Memory B cell (primary cell): ENCODE data around the gene ANKRD55.
"Not testable (repeated sequence)": the region's sequence is repeated elsewhere in the genome, so short reads cannot be mapped to it uniquely, and the experiment has no call there.

Source experiments
- ATAC-seq: fragments of 150-1000 bp; cut with Tn5 transposase; 2 replicates; pipeline ENCODE4 v1.10.0; 2021; ENCODE audit warnings: low read depth, mild to moderate bottlenecking, moderate library complexity
- DNase-seq, 2 donors: peaks; one replicate each; pipeline ENCODE4 v3.0.0; 2022; ENCODE audit warnings: low spot score in 2 of 2
- H3K27ac Mint-ChIP-seq: one replicate; pipeline ENCODE4 v1.8.0; 2022; ENCODE audit warnings: mild to moderate bottlenecking, moderate library complexity, mixed read lengths
- H3K27me3 Mint-ChIP-seq: one replicate; pipeline ENCODE4 v1.8.0; 2022; ENCODE audit warnings: mixed read lengths
- H3K36me3 Mint-ChIP-seq: one replicate; pipeline ENCODE4 v1.8.0; 2022; ENCODE audit warnings: mild to moderate bottlenecking, mixed read lengths
- H3K4me1 Mint-ChIP-seq: one replicate; pipeline ENCODE4 v1.8.0; 2022; ENCODE audit warnings: mixed read lengths
- H3K4me3 Mint-ChIP-seq: one replicate; pipeline ENCODE4 v1.8.0; 2022; ENCODE audit warnings: mild to moderate bottlenecking, moderate library complexity, mixed read lengths
- H3K9me3 Mint-ChIP-seq: one replicate; pipeline ENCODE4 v1.8.0; 2022; ENCODE audit warnings: mixed read lengths

The ANKRD55 gene

DNA sequence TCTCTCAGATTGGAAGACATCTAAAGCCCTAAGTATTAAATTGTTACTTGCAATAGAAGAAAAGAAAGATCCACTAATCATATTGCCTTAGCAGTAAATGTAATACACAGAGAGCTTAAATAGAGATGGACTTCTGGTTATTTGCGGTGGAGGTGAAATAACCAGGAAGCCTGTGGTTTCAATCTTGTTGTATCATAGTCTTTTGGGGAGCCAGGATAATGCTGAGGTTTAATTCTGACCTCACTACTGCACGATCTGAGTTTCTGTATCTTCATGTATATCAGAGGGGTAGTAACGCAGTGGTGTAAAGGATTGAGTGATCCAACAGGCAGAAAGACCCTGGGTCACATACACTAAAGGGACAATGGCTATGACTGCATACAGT is 71.7 kb downstream of the ANKRD55 start:
- ATAC-seq = no peak
- Mint-ChIP-seq H3K9me3 (no peaks in the 10 kb centered on the region), H3K27ac (no peak overlapping the region), H3K36me3 (no peaks in the 10 kb centered on the region), H3K4me1 (peaks cover under 1% of the 10 kb centered on the region), H3K27me3 (peaks cover 8% of the 10 kb centered on the region), H3K4me3 (no peak overlapping the region)
- no peak for DNase-seq

DNA sequence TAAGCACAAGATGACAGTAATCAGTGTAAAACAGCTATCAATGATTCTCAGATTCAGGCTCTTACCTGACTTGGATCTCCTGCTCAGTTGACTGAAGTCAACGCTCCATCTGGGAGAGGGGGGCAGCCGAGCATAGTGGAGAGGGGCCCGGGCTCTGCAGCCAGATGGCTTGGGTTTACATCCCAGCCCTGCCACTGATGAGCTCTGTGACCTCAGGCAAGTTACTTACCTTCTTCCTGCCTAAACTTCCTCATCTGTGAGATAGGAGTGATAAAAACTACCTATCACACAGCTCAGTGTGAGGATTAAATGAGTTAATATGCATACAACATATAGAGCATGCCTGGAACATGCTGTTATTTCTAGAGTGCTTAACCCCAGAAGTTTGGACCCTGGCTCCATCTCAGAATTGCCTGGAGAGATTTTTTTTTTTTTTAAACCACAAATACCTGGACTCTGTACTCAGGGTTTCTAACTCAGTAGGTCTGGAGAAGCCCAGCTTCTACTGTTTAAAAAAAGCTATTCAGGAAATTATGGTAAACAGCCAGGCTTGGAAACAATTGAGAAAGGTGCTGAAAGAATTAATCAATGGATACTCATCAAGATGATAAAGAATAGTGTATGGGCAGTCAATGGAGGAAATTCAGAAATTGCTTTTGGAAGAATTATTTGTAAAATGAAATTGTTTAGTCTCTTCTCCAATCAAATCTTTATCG is 72.2 kb downstream of the ANKRD55 start:
- Mint-ChIP-seq H3K4me1 (peaks cover 6% of the 10 kb centered on the region), H3K4me3 (no peak overlapping the region), H3K27me3 (peaks cover 6% of the 10 kb centered on the region), H3K27ac (no peak overlapping the region), H3K36me3 (no peaks in the 10 kb centered on the region), H3K9me3 (no peaks in the 10 kb centered on the region)
- no peak for DNase-seq
- no peak for ATAC-seq

DNA sequence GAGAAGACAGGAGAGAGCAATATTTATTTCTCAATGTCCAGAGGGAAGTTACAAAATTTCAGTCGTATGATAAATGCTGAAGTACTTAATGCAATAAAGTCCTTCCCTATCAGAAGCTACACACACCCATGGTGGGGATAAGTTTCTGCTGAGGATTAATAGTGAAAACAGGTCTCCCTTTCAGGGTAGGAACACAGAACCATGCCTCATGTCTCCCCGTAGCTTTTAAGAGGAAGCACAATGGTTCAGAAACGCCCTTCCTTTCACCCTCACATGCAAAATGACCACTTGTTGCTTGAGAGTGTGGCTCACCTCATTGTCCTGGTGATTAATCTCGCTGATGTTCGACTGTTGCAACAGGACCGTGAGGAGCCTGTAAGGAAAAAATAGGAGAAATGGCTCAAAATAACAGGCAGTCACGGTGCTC is 73.6 kb downstream of the ANKRD55 start:
- ATAC-seq (no peak), DNase-seq (no peak)
- Mint-ChIP-seq H3K27ac (no peak overlapping the region), H3K27me3 (peaks cover 3% of the 10 kb centered on the region), H3K36me3 (no peaks in the 10 kb centered on the region), H3K4me1 (peaks cover 6% of the 10 kb centered on the region), H3K9me3 (no peaks in the 10 kb centered on the region), H3K4me3 (no peak overlapping the region)

DNA sequence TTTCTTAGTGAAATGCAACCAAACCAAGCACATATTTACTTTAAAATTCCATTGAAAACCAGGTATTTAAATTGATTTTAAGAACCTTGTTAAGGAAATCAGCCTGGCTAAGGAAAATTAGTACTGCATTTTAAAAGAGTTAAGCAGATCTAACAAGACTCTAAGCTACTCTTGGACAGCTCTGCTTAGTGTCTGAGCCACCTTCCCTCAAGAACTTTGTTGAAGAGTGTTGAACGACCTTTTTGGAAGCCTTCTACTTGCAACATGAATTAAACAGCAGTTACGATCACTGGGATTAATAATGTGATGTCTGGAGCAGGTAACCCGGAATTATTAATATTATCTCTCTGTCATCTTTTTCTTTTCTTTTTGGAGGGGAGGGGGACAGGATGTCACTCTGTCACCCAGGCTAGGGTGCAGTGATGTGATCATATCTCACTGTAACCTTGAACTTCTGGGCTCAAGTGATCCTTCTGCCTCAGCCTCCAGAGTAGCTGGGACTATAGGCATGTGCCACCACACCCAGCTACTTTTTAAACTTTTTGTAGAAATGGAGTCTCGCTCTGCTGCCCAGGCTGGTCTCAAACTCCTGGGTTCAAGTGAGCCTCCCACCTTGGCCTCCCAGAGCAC is 74.7 kb downstream of the ANKRD55 start:
- Mint-ChIP-seq H3K4me3 (no peak overlapping the region), H3K4me1 (peaks cover 6% of the 10 kb centered on the region), H3K27me3 (peaks cover 3% of the 10 kb centered on the region), H3K36me3 (no peaks in the 10 kb centered on the region), H3K9me3 (no peaks in the 10 kb centered on the region), H3K27ac (no peak overlapping the region)
- ATAC-seq (no peak), DNase-seq (no peak)

DNA sequence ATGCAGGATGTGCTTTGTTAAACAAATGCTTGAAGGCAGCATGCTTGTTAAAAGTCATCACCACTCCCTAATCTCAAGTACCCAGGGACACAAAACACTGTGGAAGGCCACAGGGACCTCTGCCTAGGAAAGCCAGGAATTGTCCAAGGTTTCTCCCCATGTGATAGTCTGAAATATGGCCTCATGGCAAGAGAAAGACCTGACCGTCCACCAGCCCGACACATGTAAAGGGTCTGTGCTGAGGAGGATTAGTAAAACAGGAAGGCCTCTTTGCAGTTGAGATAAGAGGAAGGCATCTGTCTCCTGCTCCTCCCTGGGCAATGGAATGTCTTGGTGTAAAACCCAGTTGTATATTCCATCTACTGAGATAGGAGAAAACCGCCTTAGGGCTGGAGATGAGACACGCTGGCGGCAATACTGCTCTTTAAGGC is 75.9 kb downstream of the ANKRD55 start:
- not testable (repeated sequence) for DNase-seq, H3K4me3 Mint-ChIP-seq, H3K27ac Mint-ChIP-seq, H3K27me3 Mint-ChIP-seq, H3K9me3 Mint-ChIP-seq, H3K36me3 Mint-ChIP-seq, H3K4me1 Mint-ChIP-seq, ATAC-seq

DNA sequence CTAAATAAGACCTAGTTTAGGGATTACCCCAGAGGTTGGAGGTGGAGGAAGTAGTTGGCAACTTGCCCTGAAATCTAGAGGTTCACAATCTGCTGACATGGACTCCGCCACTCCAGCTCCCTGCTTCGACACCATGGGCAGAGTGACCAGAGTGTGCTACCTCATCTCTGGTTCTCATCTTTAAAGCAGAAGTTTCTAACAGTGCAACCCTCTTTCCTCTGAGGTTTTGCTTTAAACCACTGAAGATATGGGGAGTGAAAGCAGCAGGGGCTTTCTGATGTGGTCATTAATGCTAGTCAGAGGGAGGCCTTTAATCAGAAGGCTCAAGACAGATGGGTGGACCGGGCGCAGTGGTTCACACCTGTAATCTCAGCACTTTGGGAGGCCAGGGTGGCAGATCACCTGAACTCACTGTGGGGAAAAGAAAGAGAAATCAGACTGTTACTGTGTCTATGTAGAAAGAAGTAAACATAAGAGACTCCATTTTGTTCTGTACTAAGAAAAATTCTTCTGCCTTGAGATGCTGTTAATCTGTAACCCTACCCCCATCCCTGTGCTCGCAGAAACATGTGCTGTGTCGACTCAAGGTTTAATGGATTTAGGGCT is 76.4 kb downstream of the ANKRD55 start:
- not testable (repeated sequence) for H3K36me3 Mint-ChIP-seq, DNase-seq

DNA sequence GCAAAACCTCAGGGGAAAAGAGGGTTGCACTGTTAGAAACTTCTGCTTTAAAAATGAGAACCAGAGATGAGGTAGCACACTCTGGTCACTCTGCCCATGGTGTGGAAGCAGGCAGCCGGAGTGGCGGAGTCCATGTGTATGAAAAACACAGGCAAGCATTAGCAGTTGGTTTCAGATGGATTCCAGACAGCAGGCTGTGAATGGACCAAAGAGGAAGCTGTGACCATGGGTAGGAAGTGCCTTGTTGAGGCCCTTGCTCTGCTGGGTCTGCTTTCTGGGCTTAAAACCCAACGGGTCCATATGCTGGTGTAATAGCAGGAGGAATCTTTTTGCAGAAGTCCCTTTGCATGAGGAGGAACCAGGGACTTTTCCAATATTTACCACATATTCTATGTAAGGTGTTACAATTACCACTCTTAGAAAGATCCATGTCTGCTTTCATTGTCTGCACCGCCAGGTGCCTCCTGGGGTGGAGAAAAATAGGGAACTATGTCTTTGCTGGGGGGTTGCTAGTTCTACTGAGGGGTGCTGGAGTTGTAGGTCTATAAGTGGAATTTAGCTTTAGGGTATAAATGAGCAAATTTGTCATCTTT is 77.0 kb downstream of the ANKRD55 start:
- Mint-ChIP-seq H3K9me3 (no peaks in the 10 kb centered on the region), H3K36me3 (no peaks in the 10 kb centered on the region), H3K27ac (no peak overlapping the region), H3K4me3 (no peak overlapping the region), H3K27me3 (no peaks in the 10 kb centered on the region), H3K4me1 (peaks cover 6% of the 10 kb centered on the region)
- peak; percentile 39 for ATAC-seq
- DNase-seq = no peak

More for the DNA sequence above, 76.4 kb downstream of the ANKRD55 start:
- H3K4me3 Mint-ChIP-seq, H3K4me1 Mint-ChIP-seq, H3K27me3 Mint-ChIP-seq, H3K9me3 Mint-ChIP-seq, H3K27ac Mint-ChIP-seq: not testable (repeated sequence)
- ATAC-seq = peak; percentile 73

DNA sequence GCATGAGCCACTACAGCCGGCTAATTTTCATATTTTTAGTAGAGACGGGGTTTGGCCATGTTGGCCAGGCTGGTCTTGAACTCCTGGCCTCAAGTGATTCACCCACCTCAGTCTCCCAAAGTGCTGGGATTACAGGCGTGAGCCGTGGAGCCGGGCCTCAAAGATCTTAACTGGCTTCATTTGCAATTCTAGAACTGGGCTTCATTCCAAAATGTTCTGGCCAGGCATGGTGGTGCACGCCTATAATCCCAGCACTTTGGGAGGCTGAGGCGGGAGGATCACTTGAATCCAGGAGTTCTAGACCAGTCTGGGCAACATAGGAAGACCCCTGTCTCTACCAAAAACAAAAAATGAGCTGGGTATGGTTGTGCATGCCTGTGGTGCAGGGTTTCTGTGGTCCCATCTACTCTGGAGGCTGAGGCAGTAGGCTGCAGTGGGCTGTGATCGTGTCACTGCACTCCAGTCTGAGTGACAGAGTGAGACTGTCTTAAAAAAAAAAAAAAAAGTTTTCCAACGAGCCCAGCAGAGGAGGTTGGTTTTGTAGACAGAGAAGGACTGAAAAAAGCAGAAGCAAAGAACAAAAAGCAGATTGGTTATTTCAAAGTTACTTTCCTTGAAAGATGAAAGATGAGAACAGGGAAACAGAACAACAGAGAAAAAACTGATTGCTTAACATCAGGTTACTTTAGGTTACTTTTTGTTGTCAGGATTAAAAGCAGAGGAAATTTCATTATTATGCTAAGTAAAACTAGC is 78.2 kb downstream of the ANKRD55 start:
- Mint-ChIP-seq H3K27ac (no peak overlapping the region), H3K4me3 (no peak overlapping the region)
- DNase-seq = no peak

DNA sequence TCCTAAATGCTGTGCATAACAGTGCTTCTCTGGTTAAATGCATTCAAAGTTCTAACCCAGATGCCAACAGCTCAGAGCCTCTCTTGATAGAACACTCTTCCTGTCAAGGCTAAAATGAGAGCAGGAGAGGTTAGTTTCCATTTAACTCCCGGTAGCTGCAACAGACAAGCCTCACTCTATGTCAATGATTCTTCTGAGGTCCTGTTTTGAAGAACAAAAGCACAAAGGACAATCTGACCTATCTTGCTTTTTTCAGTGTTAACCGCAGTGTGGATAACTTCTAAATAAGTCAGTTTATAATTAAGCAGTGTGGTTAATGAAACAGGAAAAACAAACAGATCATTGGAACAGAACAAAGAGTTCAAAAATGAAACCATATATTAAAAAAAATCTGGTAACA is 80.7 kb downstream of the ANKRD55 start:
- no peak for ATAC-seq
- Mint-ChIP-seq H3K36me3 (no peaks in the 10 kb centered on the region), H3K4me3 (no peak overlapping the region), H3K27me3 (no peaks in the 10 kb centered on the region), H3K27ac (no peak overlapping the region), H3K9me3 (no peaks in the 10 kb centered on the region), H3K4me1 (peaks cover 9% of the 10 kb centered on the region)
- DNase-seq = no peak

More for the DNA sequence above, 78.2 kb downstream of the ANKRD55 start:
- ATAC-seq = no peak
- Mint-ChIP-seq H3K27me3 (no peaks in the 10 kb centered on the region), H3K36me3 (no peaks in the 10 kb centered on the region), H3K9me3 (no peaks in the 10 kb centered on the region), H3K4me1 (peaks cover 6% of the 10 kb centered on the region)

DNA sequence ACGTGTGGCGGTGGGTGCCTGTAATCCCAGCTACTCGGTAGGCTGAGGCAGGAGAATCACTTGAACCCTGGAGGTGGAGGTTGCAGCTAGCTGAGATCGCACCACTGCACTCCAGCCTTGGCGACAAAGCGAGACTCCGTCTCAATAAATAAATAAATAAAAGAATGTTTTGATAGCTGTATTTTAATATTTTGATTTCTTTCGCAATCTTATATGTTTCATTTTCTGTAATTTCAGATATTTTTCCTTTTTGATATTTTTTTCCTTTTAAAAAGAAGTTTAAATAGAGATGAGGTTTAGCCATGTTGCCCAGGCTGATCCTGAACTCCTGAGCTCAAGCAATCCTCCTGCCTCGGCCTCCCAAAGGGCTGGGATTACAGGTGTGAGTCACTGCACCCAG is 82.4 kb downstream of the ANKRD55 start:
- ATAC-seq, H3K36me3 Mint-ChIP-seq, H3K4me1 Mint-ChIP-seq, H3K9me3 Mint-ChIP-seq, H3K27me3 Mint-ChIP-seq, H3K27ac Mint-ChIP-seq, DNase-seq, H3K4me3 Mint-ChIP-seq: not testable (repeated sequence)

DNA sequence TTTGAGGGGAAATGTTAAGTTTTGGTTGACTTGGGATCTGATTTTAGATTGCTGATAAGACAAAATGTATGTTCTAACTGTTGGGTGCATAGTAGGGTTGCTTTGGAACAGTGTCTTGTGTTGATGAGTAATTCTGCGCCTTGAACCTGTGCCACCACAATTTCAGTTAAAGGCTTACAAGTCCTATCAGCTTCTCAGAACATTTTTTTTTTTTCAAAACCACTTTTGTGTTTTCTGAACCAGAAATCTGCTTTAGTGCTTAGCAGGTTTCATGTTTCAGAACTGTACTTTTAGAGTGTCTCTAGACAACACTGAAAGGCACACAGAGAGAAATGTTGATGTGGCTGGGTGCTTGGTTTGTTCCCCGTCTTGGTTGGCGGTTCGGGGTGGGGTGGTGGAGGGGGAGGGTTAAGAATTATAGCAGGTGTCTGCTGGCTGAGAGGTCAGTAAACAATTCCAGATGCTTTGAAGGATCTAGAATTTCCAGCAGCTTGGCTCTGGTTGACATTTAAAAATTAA is 84.6 kb downstream of the ANKRD55 start:
- Mint-ChIP-seq H3K36me3 (no peaks in the 10 kb centered on the region), H3K4me1 (peaks cover 2% of the 10 kb centered on the region), H3K4me3 (no peak overlapping the region), H3K9me3 (no peaks in the 10 kb centered on the region), H3K27me3 (no peaks in the 10 kb centered on the region), H3K27ac (no peak overlapping the region)
- DNase-seq (no peak), ATAC-seq (no peak)

DNA sequence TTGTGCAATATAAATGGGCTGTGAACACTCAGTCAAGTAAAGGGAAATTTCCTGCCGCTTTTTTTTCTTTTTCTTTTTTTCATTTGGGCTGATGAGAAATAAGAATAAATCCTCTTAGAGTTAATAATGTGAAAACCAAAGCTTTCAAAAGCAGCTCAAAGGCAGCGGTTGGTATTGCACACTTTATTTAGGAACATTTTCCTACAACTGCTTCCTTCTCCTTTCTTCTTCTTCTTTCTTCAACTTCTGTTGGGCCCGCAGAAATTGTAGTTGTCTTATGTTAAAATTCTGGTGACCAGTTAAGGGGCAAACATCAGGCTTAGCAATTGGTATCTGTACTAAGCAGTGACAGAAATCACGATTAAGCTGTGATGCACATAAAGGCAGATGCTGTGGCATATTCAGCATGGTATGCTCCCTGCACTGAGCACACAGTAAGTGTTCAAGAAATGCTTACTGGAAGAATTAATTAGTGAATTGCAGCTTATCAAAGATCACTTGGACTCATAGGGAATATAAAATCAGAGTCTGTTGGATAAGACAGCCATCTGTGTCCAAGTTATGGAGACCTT is 85.4 kb downstream of the ANKRD55 start:
- H3K27ac Mint-ChIP-seq = no peak overlapping the region

DNA sequence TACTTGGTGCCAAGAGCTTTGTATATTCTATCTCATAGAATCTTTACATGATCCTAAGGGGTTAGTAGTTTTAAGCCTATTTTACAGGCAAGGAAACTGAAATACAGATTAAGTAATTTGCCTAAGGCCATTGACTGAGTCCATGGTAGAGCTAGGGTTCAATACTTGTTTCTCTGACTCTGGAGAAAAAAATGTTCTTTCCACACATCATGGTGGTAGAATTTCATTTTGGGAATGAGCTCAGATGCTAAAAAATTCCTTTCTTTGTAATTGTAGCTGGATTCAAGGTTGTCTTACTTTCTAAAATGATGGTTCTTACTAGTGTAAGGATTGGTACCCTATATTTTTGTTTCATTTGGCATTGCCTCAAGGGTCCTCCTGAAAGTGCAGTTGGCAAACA is 86.0 kb downstream of the ANKRD55 start:
- Mint-ChIP-seq H3K4me1 (peaks cover 6% of the 10 kb centered on the region), H3K4me3 (no peak overlapping the region), H3K36me3 (no peaks in the 10 kb centered on the region), H3K27me3 (no peaks in the 10 kb centered on the region), H3K9me3 (no peaks in the 10 kb centered on the region), H3K27ac (no peak overlapping the region)
- ATAC-seq = no peak
- DNase-seq = no peak

More for the DNA sequence above, 85.4 kb downstream of the ANKRD55 start:
- Mint-ChIP-seq H3K9me3 (no peaks in the 10 kb centered on the region), H3K27me3 (no peaks in the 10 kb centered on the region), H3K4me3 (no peak overlapping the region), H3K36me3 (no peaks in the 10 kb centered on the region), H3K4me1 (peaks cover 6% of the 10 kb centered on the region)
- DNase-seq (no peak), ATAC-seq (no peak)
